Measurements from ENCODE around the gene SLC49A3. TPM values are rescaled to one million over a fixed set of nuclear protein-coding genes. Genes with fewer than 3 reads are reported as not detected.

The SLC49A3 gene
- polyA plus RNA-seq, 1 donor from 2014 or later, result not detected

DNA sequence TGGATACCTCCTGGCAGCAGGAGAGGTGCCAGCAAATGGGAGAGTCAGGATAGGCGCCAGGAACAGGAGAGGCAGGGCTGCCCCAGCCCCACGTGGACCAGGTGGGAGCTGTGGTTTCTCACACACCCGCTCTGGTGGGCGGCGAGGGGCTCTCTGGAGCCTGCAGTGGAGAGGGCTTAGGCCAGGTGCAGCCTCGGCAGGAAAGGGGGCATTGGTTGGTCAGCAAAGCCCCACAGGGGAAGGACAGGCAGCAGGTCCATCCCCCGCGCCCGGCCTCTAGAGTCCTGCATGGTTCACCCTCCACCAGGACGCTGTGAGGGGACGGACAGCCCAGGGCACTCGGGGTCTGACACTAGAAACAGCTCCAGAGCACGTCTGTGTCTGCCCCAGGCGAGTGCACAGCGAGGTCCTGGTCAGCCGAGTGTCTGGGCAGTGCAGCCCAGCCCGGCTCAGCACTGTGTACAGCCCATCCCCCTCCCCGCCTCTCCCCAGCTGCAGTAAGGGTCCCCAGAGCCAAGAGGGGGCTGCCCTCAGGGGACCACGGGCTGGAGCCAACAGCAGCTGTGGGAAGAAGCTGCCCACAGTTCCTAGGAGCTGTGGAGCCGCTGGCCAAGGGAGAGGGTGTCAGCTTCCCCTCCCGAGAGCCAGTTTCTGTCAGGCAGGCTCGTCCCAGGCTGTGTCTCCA, 23.1 kb downstream of the SLC49A3 start:
- H3K9me2 ChIP-seq (ENCODE audit: insufficient read depth, low read length), result no peaks in the 10 kb centered on the region
- no peaks in the 10 kb centered on the region for H3K79me2 ChIP-seq (replicated peaks; ENCODE audit: insufficient read depth, low read length)
- no peaks in the 10 kb centered on the region for H3K36me3 ChIP-seq (ENCODE audit: insufficient read depth, low read length)
- no peak overlapping the region for H2AFZ ChIP-seq (ENCODE audit: low read depth, low read length)
- no peak overlapping the region for H3K9ac ChIP-seq (ENCODE audit: low read length)
- H3K27ac ChIP-seq (ENCODE audit: low read length), result no peak overlapping the region
- no peaks in the 10 kb centered on the region for H4K20me1 ChIP-seq (ENCODE audit: insufficient read depth)
- H3K9me3 ChIP-seq (ENCODE audit: low read length), result no peaks in the 10 kb centered on the region
- no peak overlapping the region for H3K4me2 ChIP-seq (ENCODE audit: low read length)
- no peak for TF ChIP-seq EZH2 (IDR thresholded peaks at IDR 0.05; ENCODE audit: borderline replicate concordance, insufficient read depth, low read length, poor library complexity, severe bottlenecking)
- TF ChIP-seq, protein P1, sequence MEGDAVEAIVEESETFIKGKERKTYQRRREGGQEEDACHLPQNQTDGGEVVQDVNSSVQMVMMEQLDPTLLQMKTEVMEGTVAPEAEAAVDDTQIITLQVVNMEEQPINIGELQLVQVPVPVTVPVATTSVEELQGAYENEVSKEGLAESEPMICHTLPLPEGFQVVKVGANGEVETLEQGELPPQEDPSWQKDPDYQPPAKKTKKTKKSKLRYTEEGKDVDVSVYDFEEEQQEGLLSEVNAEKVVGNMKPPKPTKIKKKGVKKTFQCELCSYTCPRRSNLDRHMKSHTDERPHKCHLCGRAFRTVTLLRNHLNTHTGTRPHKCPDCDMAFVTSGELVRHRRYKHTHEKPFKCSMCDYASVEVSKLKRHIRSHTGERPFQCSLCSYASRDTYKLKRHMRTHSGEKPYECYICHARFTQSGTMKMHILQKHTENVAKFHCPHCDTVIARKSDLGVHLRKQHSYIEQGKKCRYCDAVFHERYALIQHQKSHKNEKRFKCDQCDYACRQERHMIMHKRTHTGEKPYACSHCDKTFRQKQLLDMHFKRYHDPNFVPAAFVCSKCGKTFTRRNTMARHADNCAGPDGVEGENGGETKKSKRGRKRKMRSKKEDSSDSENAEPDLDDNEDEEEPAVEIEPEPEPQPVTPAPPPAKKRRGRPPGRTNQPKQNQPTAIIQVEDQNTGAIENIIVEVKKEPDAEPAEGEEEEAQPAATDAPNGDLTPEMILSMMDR (IDR thresholded peaks at IDR 0.05; ENCODE audit: poor library complexity, severe bottlenecking), result no peak
- TF ChIP-seq MXI1 (conservative IDR thresholded peaks at IDR 0.05; ENCODE audit: poor library complexity, severe bottlenecking), result no peak
- TF ChIP-seq, protein P2, sequence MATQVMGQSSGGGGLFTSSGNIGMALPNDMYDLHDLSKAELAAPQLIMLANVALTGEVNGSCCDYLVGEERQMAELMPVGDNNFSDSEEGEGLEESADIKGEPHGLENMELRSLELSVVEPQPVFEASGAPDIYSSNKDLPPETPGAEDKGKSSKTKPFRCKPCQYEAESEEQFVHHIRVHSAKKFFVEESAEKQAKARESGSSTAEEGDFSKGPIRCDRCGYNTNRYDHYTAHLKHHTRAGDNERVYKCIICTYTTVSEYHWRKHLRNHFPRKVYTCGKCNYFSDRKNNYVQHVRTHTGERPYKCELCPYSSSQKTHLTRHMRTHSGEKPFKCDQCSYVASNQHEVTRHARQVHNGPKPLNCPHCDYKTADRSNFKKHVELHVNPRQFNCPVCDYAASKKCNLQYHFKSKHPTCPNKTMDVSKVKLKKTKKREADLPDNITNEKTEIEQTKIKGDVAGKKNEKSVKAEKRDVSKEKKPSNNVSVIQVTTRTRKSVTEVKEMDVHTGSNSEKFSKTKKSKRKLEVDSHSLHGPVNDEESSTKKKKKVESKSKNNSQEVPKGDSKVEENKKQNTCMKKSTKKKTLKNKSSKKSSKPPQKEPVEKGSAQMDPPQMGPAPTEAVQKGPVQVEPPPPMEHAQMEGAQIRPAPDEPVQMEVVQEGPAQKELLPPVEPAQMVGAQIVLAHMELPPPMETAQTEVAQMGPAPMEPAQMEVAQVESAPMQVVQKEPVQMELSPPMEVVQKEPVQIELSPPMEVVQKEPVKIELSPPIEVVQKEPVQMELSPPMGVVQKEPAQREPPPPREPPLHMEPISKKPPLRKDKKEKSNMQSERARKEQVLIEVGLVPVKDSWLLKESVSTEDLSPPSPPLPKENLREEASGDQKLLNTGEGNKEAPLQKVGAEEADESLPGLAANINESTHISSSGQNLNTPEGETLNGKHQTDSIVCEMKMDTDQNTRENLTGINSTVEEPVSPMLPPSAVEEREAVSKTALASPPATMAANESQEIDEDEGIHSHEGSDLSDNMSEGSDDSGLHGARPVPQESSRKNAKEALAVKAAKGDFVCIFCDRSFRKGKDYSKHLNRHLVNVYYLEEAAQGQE (IDR thresholded peaks at IDR 0.05; ENCODE audit: borderline replicate concordance), result no peak
- H3K27me3 ChIP-seq (ENCODE audit: insufficient read depth, low read depth, low read length), result no peaks in the 10 kb centered on the region
- H3F3A ChIP-seq (ENCODE audit: insufficient read depth, low read length, poor library complexity, severe bottlenecking), result no peaks in the 10 kb centered on the region
- H3K4me3 ChIP-seq (ENCODE audit: low read length), result no peak overlapping the region

DNA sequence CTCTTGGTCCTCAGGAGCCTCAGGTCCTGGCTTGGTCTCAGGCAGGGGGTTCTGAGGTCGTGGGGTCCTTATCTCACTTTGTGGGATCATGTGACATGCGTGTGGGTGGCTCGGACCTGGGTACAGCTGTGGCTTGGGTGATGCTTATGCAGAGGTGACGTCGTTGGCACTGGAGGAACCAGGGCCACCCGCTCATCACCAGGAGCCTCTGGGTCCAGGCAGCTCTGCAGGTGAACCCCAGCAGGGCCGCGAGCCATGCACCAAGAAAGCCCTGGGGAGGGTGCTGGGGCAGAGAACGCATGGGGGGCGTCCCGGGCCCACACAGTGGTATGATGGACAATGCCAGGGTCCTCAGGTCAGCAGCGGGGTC, 23.6 kb downstream of the SLC49A3 start:
- Histone ChIP-seq H3K9me2 (ENCODE audit: insufficient read depth, low read length) (no peaks in the 10 kb centered on the region), H3K27ac (ENCODE audit: low read length) (no peak overlapping the region), H3K9ac (ENCODE audit: low read length) (no peak overlapping the region), H3K27me3 (ENCODE audit: insufficient read depth, low read depth, low read length) (no peaks in the 10 kb centered on the region), H2AFZ (ENCODE audit: low read depth, low read length) (no peak overlapping the region), H3K36me3 (ENCODE audit: insufficient read depth, low read length) (no peaks in the 10 kb centered on the region), H3F3A (ENCODE audit: insufficient read depth, low read length, poor library complexity, severe bottlenecking) (no peaks in the 10 kb centered on the region), H4K20me1 (ENCODE audit: insufficient read depth) (no peaks in the 10 kb centered on the region), H3K79me2 (replicated peaks; ENCODE audit: insufficient read depth, low read length) (no peaks in the 10 kb centered on the region), H3K9me3 (ENCODE audit: low read length) (no peaks in the 10 kb centered on the region), H3K4me3 (ENCODE audit: low read length) (no peak overlapping the region), H3K4me2 (ENCODE audit: low read length) (no peak overlapping the region)
- TF ChIP-seq POLR2AphosphoS5 (IDR thresholded peaks at IDR 0.05) (no peak), RAD21 (conservative IDR thresholded peaks at IDR 0.05) (no peak), EP300 (conservative IDR thresholded peaks at IDR 0.05; ENCODE audit: poor library complexity, severe bottlenecking) (no peak), MXI1 (conservative IDR thresholded peaks at IDR 0.05; ENCODE audit: poor library complexity, severe bottlenecking) (no peak), TAF1 (IDR thresholded peaks at IDR 0.05; ENCODE audit: low read depth) (no peak), EZH2 (IDR thresholded peaks at IDR 0.05; ENCODE audit: borderline replicate concordance, insufficient read depth, low read length, poor library complexity, severe bottlenecking) (no peak), SMC3 (conservative IDR thresholded peaks at IDR 0.05; ENCODE audit: poor library complexity) (no peak)
- TF ChIP-seq, protein P1 (IDR thresholded peaks at IDR 0.05; ENCODE audit: poor library complexity, severe bottlenecking), result no peak
- TF ChIP-seq, protein P2 (IDR thresholded peaks at IDR 0.05; ENCODE audit: borderline replicate concordance), result no peak

All from neural cell (in vitro differentiated cells).